Urothelium cell line (cell line): ENCODE measurements around the gene JAGN1.
"Not testable (repeated sequence)": the region's sequence is repeated elsewhere in the genome, so short reads cannot be mapped to it uniquely, and the experiment has no call there.

Source experiments
- DNase-seq: peaks from one replicate; pipeline ENCODE4 v3.0.0; 2011; ENCODE audit warnings: low spot score, mixed read lengths
- FAIRE-seq: peaks from 2 replicates; lab custom pipeline; 2011; peaks lifted over from hg19 to GRCh38; lab: Jason Lieb, UNC

Gene JAGN1

GRCh38 chr3:9896755-9897407, 6.5 kb downstream of the JAGN1 start:
- not testable (repeated sequence) for FAIRE-seq, DNase-seq

- FAIRE-seq (no peak), DNase-seq (peak; percentile 31)
Observed at GRCh38 chr3:9897408-9898372, 7.3 kb downstream of the JAGN1 start.

GRCh38 chr3:9898467-9899241, 8.2 kb downstream of the JAGN1 start:
- FAIRE-seq = no peak

GRCh38 chr3:9899289-9899791, 8.9 kb downstream of the JAGN1 start:
- DNase-seq (no peak), FAIRE-seq (no peak)

More at GRCh38 chr3:9898467-9899241, 8.2 kb downstream of the JAGN1 start:
- DNase-seq = no peak

- not testable (repeated sequence) for DNase-seq, FAIRE-seq
Observed at GRCh38 chr3:9900965-9901415, 10.6 kb downstream of the JAGN1 start.

- no peak for FAIRE-seq
- no peak for DNase-seq
Observed at GRCh38 chr3:9901967-9902366, 11.6 kb downstream of the JAGN1 start.

- FAIRE-seq (no peak), DNase-seq (no peak)
Observed at GRCh38 chr3:9902372-9903237, 12.2 kb downstream of the JAGN1 start, which contains the start of gene IL17RE. Gene IL17RE, plus strand, starts transcription at chr3:9902848. Its CDS starts 85 bp downstream, at chr3:9902933.

- no peak for FAIRE-seq
- DNase-seq = no peak
Observed at GRCh38 chr3:9903238-9903624, 12.8 kb downstream of the JAGN1 start.

GRCh38 chr3:9903904-9904303, 13.5 kb downstream of the JAGN1 start:
- FAIRE-seq (no peak), DNase-seq (no peak)

- DNase-seq = no peak
- FAIRE-seq = no peak
Observed at GRCh38 chr3:9906480-9906879, 16.1 kb downstream of the JAGN1 start.

GRCh38 chr3:9908286-9908685, 17.9 kb downstream of the JAGN1 start:
- FAIRE-seq (no peak), DNase-seq (no peak)

- DNase-seq (no peak), FAIRE-seq (no peak)
Observed at GRCh38 chr3:9909221-9910013, 19.0 kb downstream of the JAGN1 start.

GRCh38 chr3:9911863-9912262, 21.5 kb downstream of the JAGN1 start:
- no peak for DNase-seq
- no peak for FAIRE-seq

- no peak for DNase-seq
- no peak for FAIRE-seq
Observed at GRCh38 chr3:9912294-9912935, 22.0 kb downstream of the JAGN1 start.

- DNase-seq (no peak), FAIRE-seq (no peak)
Observed at GRCh38 chr3:9913601-9914000, 23.2 kb downstream of the JAGN1 start.

GRCh38 chr3:9914011-9914410, 23.6 kb downstream of the JAGN1 start:
- FAIRE-seq = no peak
- no peak for DNase-seq

- FAIRE-seq = no peak
- DNase-seq = no peak
Observed at GRCh38 chr3:9914559-9915253, 24.3 kb downstream of the JAGN1 start.
